ENCODE measurements around the gene NUDT9.
"Not testable (repeated sequence)": the region's sequence is repeated elsewhere in the genome, so short reads cannot be mapped to it uniquely, and the experiment has no call there.

- not testable (repeated sequence) for TF ChIP-seq CTCF, POLR2A (IDR thresholded peaks at IDR 0.05)
These were observed 18.6 kb upstream of the NUDT9 start for GRCh38 chr4:87403732-87404131.

All from esophagus squamous epithelium (tissue), 4 donors.